ENCODE results near the gene ACAP2. TPM values are rescaled to one million over a fixed set of nuclear protein-coding genes. Genes with fewer than 3 reads are reported as not detected.

The ACAP2 gene
- total RNA-seq, 2 experiments from 2014 or later: 43.9 to 80.7 TPM

DNA sequence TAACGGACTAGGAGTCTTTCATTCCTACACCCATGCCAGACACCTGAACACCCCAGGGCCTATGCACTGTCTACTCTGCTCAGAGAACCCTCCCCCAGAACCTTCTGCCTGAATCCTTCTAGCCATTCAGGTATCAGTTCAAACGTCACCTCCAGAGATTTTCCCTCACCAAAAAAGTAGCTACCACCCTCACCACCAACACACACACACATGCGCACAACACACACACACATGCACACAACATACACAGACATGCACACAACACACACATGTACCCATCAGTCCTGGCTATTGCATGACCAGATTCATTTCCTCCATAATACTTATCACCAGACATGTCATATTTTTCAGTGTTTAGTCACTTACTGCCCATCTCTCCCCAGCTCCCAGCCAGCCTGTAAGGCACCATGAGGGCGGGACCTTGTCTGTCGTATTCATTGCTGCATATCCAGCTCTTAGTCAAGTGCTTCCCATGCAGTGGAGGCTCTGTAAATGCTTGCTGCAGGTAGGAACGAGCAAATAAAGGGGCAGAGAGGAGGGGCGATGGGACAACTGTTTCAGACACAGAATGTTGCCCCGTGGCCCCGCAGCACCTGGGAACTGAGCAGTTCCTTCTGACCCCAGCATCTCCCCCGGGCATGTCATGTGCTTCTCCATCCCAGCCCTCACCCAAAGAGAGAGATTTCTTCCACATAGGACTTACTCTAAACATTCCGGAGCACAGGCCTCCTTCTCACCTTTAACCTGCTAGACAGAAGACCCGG lies 201.0 kb downstream of the ACAP2 start:
- Histone ChIP-seq H4K20me1 (ENCODE audit: insufficient read depth, low read length) (no peaks in the 10 kb centered on the region), H3K4me2 (ENCODE audit: low read length) (no peak overlapping the region), H3K4me1 (ENCODE audit: insufficient read depth, low read length, poor library complexity, severe bottlenecking) (no peaks in the 10 kb centered on the region), H3K9me3 (ENCODE audit: low read length) (no peaks in the 10 kb centered on the region), H3K27ac (ENCODE audit: low read depth, low read length, poor library complexity, severe bottlenecking) (no peak overlapping the region), H3K36me3 (ENCODE audit: insufficient read depth, low read length) (peaks cover 10% of the 10 kb centered on the region), H3K9me2 (ENCODE audit: insufficient read depth, low read length) (no peaks in the 10 kb centered on the region), H2AFZ (ENCODE audit: low read length) (no peak overlapping the region), H3K79me2 (ENCODE audit: insufficient read depth, low read depth, low read length) (no peaks in the 10 kb centered on the region), H3K4me3 (ENCODE audit: low read depth, low read length, poor library complexity, severe bottlenecking) (no peak overlapping the region)
- no TSS peak for BruUV-seq (replicated peaks)
- DNase-seq (ENCODE audit: low spot score): no peak
- no peak for TF ChIP-seq EZH2phosphoT487 (IDR thresholded peaks at IDR 0.05; ENCODE audit: borderline replicate concordance, low read depth, low read length)
- TF ChIP-seq, protein P1, sequence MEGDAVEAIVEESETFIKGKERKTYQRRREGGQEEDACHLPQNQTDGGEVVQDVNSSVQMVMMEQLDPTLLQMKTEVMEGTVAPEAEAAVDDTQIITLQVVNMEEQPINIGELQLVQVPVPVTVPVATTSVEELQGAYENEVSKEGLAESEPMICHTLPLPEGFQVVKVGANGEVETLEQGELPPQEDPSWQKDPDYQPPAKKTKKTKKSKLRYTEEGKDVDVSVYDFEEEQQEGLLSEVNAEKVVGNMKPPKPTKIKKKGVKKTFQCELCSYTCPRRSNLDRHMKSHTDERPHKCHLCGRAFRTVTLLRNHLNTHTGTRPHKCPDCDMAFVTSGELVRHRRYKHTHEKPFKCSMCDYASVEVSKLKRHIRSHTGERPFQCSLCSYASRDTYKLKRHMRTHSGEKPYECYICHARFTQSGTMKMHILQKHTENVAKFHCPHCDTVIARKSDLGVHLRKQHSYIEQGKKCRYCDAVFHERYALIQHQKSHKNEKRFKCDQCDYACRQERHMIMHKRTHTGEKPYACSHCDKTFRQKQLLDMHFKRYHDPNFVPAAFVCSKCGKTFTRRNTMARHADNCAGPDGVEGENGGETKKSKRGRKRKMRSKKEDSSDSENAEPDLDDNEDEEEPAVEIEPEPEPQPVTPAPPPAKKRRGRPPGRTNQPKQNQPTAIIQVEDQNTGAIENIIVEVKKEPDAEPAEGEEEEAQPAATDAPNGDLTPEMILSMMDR (conservative IDR thresholded peaks at IDR 0.05; ENCODE audit: low read length): no peak
- ChIA-PET CTCF (ENCODE audit: unreplicated experiment) (no interaction called here), POLR2A (no interaction called here)
- intact Hi-C loops (cut with micrococcal nuclease; ENCODE audit: unreplicated experiment): no loop called here

DNA sequence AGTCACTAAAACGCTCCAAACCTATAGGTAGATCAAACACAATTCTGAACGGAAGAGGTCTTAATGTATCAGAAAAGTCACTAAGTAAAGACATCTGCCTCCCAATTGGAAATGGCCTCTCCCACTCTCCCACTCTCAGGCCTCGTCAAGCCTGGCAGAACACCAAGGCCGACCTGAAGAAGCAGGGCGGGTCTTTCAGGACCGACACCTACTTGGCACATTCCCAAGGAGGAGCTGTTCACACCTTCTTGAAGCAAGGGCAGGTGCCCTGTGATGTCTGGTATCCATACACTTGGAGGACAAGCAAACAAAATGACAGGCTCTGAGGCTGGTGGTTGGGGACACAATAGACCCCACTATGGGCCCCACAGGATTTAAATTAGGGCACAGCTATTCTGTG lies 201.9 kb downstream of the ACAP2 start:
- ChIA-PET CTCF (ENCODE audit: unreplicated experiment) (no interaction called here), POLR2A (no interaction called here)
- no peak overlapping the region for H2AFZ ChIP-seq (ENCODE audit: low read length)
- no peaks in the 10 kb centered on the region for H3K79me2 ChIP-seq (ENCODE audit: insufficient read depth, low read depth, low read length)
- no peak overlapping the region for H3K27ac ChIP-seq (ENCODE audit: low read depth, low read length, poor library complexity, severe bottlenecking)
- intact Hi-C loops (cut with micrococcal nuclease; ENCODE audit: unreplicated experiment): no loop called here
- no peaks in the 10 kb centered on the region for H4K20me1 ChIP-seq (ENCODE audit: insufficient read depth, low read length)
- no peaks in the 10 kb centered on the region for H3K9me2 ChIP-seq (ENCODE audit: insufficient read depth, low read length)
- no peak overlapping the region for H3K4me2 ChIP-seq (ENCODE audit: low read length)
- no peak overlapping the region for H3K4me3 ChIP-seq (ENCODE audit: low read depth, low read length, poor library complexity, severe bottlenecking)
- H3K4me1 ChIP-seq (ENCODE audit: insufficient read depth, low read length, poor library complexity, severe bottlenecking): no peaks in the 10 kb centered on the region
- TF ChIP-seq, protein P1 (conservative IDR thresholded peaks at IDR 0.05; ENCODE audit: low read length): no peak
- TF ChIP-seq EZH2phosphoT487 (IDR thresholded peaks at IDR 0.05; ENCODE audit: borderline replicate concordance, low read depth, low read length): no peak
- no peaks in the 10 kb centered on the region for H3K9me3 ChIP-seq (ENCODE audit: low read length)
- no TSS peak for BruUV-seq (replicated peaks)
- peaks cover 11% of the 10 kb centered on the region for H3K36me3 ChIP-seq (ENCODE audit: insufficient read depth, low read length)
- no peak for DNase-seq (ENCODE audit: low spot score)

DNA sequence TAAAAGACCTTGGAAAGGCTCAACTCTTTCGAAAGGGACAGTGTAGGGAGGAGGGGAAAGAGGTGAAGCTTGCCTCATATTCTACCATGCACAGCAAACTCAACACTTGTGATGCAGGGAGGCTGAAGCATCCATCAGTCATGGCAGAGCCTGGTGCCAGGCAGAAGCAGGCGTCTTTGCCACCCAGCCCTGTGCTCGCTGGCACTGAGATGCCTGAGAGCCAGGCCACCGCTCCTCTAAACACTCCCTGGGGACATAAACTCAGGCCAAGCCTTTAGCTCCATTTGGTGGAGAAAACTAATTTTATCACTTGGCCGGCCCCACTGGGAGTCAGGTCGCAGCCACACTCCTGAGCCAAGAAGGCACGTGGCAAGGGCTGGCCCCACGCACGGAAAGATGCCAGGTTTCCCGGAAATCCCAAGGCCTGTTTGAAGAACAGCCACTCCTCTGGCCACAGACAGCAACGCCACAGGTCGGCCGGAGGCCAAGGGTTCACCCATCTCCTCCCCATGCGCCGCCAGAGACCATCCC lies 202.6 kb downstream of the ACAP2 start:
- TF ChIP-seq, protein P1 (conservative IDR thresholded peaks at IDR 0.05; ENCODE audit: low read length): no peak
- no peak for TF ChIP-seq EZH2phosphoT487 (IDR thresholded peaks at IDR 0.05; ENCODE audit: borderline replicate concordance, low read depth, low read length)
- no peak overlapping the region for H3K4me3 ChIP-seq (ENCODE audit: low read depth, low read length, poor library complexity, severe bottlenecking)
- no peaks in the 10 kb centered on the region for H4K20me1 ChIP-seq (ENCODE audit: insufficient read depth, low read length)
- no peaks in the 10 kb centered on the region for H3K79me2 ChIP-seq (ENCODE audit: insufficient read depth, low read depth, low read length)
- intact Hi-C loops (cut with micrococcal nuclease; ENCODE audit: unreplicated experiment): no loop called here
- no TSS peak for BruUV-seq (replicated peaks)
- ChIA-PET POLR2A (interaction anchor here (0.6 kb wide), 1 partner anchor 541 kb away, joined by 3 read pairs; no protein-coding TSS in a partner anchor), CTCF (ENCODE audit: unreplicated experiment) (no interaction called here)
- H2AFZ ChIP-seq (ENCODE audit: low read length): no peak overlapping the region
- no peaks in the 10 kb centered on the region for H3K9me2 ChIP-seq (ENCODE audit: insufficient read depth, low read length)
- peaks cover 11% of the 10 kb centered on the region for H3K36me3 ChIP-seq (ENCODE audit: insufficient read depth, low read length)
- H3K4me1 ChIP-seq (ENCODE audit: insufficient read depth, low read length, poor library complexity, severe bottlenecking): no peaks in the 10 kb centered on the region
- H3K27ac ChIP-seq (ENCODE audit: low read depth, low read length, poor library complexity, severe bottlenecking): no peak overlapping the region
- no peaks in the 10 kb centered on the region for H3K9me3 ChIP-seq (ENCODE audit: low read length)
- no peak overlapping the region for H3K4me2 ChIP-seq (ENCODE audit: low read length)
- DNase-seq (ENCODE audit: low spot score): no peak

Data from OCI-LY7 (cell line).